C1 segment of cervical spinal cord (tissue), 14 donors: ENCODE data around the gene DND1.
A peak's percentile ranks its signal among the peaks of the same experiment; 100 is the strongest.
"Not testable (repeated sequence)": the region's sequence is repeated elsewhere in the genome, so short reads cannot be mapped to it uniquely, and the experiment has no call there.

ENCODE experiments used
- DNase-seq, 14 donors: peaks; one replicate each; lab custom pipeline; 2025; lab: John Stamatoyannopoulos, UW

Gene DND1

DNA sequence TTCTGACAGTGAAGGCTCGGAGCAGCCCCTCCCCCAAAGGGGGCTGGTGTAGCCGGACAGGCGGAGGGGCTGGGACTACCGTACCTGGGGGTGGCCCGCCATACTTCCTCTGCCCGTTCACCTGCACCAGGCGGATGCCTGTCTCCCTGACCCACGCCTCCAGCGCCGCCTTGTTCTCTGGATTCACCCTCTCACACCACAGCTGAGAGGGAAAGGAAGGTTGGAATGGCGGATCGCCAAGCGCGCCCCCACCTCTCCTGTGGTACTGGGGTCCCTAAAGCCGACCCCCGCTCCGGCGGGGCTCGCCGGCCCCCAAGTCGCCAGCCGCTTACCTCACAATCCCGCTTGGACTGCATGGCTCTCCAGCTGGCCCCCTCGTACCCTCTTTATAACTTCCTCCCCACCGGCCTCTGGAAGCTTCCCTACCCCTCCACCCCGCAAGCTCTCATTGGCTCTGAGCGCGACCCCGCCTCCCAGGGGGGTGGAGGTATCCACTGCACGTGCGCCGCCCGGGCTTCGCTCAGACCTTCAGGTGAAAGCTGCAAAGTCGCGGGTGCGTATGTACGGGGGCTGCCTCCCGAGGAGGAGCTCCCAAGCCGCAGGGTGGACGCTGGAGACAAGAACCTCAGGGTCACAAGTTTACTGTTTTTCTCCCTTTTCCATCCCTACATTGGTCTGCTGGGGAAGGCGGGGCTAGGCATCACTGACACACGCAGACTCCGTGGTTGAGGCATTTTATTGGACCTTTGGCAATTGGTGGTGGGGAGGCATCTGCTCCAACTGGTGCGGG is at the start of gene DND1:
Gene DND1 (minus strand): TSS at position 390 of the 790 bp plus-strand sequence. CDS start 34 bp downstream, at position 356.
- no peak for DNase-seq

DNA sequence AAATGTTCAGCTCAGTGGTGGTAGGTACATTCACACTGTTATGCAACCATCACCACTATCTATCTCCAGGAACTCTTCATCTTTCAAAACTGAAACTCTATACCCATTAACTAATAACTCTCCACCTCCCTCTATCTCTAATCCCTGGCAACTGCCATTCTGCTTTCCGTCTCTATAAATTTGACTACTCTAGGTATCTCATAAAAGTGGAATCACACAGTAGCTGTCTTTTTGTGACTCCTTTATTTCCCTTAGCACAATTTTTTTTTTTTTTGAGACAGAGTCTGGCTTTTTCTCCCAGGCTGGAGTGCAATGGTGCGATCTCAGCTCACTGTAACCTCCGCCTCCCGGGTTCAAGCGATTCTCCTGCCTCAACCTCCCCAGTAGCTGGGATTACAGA is 48.0 kb upstream of the DND1 start:
- DNase-seq, result not testable (repeated sequence)

DNA sequence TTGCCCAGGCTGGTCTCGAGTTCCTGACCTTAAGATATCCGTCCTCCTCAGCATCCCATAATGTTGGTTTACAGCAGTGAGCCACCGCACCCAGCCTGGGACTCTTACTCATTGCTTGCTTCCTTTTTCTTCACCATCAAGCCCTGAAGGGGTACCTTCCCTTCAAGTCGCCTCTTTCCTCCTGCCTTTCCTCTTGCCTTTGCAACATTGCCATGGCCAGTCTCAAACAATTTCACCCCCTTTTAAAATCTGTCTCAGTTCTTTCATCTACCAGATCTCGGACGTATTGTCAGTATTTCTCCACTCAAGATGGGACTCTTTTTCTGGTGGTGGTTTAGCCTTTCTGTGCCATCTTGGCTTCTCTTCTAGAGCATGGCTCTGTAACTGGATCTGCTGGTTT is 47.4 kb upstream of the DND1 start:
- DNase-seq, result not testable (repeated sequence)

DNA sequence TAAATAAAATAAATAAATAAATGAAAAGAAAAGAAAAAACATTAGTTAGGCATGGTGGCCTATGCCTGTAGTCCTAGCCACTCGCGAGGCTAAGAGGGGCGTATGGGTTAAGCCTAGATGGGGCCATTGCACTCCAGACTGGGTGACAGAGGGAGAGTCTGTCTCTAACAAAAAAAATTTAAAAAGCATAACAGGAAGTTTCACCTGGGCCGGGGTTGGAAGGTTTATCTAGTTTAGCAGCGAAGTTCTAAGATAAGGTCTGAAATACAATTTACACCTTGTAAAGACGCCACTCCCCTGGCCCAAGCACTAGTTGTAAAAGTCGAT is 44.9 kb upstream of the DND1 start:
- DNase-seq, result no peak

DNA sequence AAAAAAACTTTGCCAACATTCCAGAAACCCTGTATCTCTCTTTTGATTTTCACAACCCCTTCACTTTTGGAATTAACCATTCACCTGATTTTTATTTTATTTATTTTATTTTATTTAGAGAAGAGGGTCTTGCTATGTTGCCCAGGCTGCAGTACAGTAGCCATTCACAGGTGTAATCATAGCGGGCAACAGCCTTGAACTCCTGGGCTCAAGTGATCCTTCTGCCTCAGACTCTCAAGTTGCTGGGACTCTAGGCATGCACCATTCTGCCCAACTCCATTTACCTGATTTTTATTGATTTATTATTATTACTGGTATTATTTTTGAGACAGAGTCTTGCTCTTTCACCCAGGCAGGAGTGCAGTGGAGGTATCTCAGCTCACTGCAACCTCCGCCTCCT is 42.9 kb upstream of the DND1 start:
- not testable (repeated sequence) for DNase-seq

DNA sequence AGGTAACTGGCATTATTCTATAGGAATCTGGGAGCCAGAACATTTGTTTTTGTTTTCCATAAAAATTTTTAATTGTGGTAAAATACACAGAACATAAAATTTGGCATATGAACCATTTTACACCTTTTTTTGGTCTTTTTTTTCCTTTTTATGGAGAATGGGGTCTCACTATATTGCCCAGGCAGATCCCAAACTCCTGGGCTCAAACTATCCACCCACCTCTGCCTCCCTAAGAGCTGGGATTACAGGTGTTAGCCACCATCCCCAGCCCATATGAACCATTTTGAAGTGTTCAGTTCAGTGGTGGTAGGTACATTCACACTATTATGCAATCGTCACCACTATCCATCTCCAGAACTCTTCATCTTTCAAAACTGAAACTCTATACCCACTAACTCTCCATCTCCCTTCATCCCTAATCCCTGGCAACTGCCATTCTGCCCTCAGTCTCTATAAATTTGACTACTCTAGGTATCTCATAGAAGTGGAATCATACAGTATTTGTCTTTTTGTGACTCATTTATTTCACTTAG is 40.3 kb upstream of the DND1 start:
- DNase-seq, result no peak

DNA sequence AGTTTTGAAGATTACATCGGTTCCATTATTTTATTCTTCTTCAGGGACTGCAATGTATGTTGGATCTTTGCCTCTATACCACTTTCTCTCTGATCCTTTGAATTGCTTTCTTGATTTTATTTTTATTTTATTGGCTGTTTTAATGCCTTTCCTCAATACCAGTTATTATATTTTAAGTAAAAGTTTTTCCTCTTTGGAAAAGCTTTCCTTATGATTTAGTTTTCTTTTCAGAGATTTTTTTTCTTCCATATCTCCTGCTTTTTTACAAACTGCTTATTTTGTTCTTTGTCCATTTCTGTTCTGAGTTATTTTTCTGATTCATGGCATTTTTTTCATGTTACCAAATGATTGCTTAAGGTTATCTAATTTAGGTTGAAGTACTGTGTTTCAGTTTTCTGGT is 38.4 kb upstream of the DND1 start:
- DNase-seq, result no peak

DNA sequence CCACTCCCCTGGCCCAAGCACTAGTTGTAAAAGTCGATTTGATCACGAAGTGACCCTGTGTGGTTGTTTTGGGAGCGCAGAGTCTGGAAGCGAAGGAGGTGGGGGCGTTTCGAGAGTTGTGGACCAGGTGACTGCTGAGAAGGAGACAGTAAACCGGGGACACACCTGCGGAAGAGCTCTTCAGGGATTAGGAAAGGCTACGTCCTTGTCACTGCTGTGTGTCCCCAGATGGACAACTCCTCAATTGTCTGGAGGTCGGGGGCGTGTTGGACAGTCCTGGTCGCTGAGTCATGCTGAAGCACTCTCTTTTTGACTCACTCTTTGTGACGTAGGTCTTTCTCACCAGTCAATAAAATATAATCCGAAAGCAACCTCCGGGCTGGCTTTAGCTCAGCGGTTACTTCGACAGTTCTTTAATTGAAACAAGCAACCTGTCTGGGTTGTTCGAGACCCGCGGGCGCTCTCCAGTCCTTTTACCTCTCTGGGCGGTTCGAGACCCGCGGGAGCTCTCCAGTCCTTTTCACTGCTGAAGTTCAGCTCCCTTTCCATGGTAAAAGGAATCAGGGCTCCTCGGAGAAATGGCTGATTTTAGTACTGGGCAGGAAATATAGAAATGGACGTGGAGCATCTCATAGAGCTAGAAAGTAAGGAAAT is 37.6 kb upstream of the DND1 start:
- DNase-seq, result peak in 12 of 14 donors; percentile 8 to 83 (median 65)

DNA sequence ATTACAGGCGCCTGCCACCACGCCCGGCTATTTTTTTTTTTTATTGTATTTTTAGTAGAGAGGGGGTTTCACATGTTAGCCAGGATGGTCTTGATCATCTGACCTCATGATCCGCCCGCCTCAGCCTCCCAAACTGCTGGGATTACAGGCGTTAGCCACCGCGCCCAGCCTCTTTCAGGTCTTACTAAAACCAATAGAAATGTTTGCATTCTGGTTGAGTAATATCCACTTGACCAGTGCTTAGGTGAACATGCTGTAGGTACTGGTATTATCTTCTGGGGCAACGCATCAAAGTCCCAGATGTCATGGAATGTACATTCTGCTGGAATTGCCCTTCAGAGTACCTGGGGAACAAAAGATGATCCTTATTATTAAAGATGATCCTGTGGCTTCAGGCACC is 35.4 kb upstream of the DND1 start:
- not testable (repeated sequence) for DNase-seq

DNA sequence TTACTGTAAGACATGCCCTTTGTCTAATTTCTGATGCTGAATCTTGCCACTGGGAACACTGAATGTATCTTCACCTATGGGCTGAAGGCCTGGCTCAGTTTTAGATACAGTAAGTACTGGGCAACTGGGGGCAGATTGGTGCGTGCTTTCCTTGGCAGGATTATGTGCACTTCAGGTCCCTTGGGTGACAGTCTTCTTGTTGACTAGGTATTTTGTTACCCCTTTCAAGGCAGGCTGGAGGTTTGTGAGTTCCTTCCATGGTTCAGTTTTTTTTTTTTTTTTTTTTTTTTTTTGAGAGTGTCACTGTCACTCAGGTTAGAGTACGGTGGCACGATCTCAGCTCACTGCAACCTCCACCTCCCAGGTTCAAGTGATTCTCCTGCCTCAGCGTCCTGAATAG is 34.4 kb upstream of the DND1 start:
- DNase-seq, result no peak

DNA sequence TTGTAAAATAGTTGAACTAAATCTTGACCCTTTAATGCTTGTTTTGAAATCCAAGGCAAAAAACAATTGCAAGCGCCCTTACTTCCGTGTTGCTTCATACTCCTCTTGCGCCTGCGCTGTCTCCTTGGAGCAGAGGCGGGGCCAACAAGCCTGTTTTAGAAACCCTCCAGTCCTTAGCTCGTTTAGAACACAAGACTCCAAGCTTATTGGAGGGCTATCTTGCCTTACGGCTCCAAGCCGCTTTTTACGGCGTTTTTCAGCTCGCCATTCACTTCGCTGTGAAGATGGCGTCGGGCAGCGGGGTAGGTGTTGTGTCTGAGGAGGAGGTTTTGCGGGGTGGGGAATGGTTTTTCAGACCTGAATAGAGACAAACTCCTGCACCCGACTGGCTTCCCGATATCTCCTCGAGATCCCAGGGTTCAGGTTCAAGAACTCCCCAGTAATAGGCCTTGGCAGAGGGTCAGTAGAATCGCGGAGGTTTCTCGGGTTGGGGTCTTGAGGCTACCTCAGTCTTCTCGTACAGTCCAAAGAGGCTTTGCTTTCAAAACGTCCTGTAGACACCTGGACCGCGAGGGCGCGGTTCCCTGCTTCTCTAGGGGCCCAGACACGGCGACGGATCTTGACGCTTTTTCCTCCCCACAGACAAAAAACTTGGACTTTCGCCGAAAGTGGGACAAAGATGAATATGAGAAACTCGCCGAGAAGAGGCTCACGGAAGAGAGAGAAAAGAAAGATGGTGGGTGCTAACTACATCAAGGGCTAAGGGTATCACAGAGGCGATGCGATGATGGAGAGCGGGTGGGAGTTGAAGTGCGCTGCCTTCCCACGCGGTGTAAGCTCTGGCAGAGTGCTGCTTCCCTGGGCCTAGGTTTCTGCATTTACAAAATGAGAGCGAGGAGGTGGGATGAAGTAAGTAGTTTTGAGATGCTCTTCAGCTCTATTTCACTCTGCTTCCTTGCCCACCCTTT is 27.1 kb upstream of the DND1 start, which contains the start of gene ZMAT2:
Gene ZMAT2 (plus strand): TSS at position 271 of the 968 bp plus-strand sequence. CDS start 14 bp downstream, at position 285.
- peak; percentile 19 to 97 (median 90) for DNase-seq

DNA sequence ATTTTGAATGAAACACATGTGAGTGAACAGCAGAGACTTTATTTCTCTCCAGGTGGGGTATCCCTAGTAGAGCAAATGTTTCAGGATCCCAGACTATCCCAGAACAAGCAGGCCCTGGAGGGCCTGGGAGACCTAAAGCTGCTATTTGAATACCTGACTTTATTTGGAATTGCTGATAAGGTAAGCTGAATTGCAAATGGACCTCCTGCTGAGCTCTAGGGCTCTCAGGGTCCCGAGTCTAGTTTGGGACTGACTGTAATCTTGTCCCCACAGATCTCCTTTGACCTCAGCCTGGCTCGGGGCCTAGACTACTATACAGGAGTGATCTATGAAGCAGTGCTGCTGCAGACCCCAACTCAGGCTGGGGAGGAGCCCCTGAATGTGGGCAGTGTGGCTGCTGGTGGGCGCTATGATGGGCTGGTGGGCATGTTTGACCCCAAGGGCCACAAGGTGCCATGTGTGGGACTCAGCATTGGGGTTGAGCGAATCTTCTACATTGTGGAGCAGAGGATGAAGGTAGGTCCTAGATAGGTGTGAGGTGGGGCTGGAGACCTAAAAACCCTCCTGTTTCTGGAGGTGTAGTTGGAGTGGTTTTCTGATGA is 23.6 kb upstream of the DND1 start:
- DNase-seq, result no peak

DNA sequence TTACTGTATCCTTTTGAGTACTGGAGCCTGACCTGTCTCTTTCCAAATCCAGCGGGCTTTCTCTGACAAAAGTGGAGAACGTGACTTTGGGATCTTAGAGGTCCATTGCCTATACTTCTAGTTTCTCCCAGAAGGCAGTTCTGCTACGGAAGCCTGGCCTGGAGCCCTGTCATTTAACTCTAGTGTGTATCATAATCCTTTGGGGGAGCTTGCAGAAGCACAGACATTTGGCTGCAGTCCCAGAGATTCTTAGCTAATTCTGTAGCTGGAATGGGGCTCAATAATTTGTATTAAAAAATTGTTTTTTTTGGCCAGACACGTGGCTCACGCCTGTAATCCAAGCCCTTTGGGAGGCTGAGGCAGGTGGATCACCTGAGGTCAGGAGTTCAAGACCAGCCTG is 20.9 kb upstream of the DND1 start:
- no peak for DNase-seq

DNA sequence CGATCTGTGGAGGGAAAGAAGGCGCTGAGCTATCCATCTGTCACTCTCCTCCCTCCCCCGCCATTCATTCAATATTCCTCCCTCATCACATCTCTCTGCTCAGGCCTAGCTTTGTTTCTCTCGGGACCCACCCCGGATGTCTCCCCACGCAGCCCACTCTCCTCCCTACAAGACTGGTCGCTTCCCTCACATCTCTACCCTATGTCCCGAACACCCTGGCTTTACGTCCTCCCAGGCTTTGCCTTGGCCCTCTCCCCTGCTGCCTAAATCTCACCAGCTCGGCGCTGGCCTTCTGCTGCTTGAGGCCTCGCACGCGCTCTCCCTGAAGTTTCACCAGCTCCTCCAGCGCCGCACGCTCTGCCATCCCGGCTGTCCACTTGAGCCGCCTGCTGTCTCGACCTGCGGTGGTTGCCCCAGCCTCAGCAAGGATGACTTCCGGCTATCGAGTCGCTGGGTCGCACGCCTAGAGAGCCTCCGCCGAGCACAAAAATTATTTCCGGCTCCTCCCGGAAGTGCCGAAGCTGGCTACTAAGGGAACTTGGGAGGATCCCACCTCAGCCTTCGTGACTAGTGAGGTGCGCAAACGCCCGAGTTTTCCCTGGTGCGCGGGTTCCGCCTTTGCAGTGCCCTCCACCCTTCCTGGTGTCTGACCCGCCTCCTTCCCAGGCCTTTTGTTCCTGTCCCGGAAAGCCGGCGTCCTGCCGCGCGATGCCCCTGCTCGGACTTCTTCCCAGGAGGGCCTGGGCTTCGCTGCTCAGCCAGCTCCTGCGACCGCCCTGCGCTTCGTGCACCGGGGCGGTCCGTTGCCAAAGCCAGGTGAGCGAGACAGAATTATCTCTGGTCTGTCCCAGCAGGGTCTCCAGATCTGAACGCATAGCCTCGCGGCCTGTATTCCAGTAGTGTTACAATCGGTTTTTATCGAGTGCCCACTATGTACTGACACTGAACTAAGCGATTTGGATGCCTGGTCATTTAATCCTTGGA is 17.9 kb upstream of the DND1 start, which contains the start of the genes HARS1 and HARS2:
Gene HARS1 (minus strand): TSS at position 430 of the 984 bp plus-strand sequence. CDS start 66 bp downstream, at position 364.
Gene HARS2 (plus strand): TSS at position 515 of the 984 bp plus-strand sequence. CDS start 194 bp downstream, at position 709.
- DNase-seq, result peak; percentile 9 to 92 (median 86)

DNA sequence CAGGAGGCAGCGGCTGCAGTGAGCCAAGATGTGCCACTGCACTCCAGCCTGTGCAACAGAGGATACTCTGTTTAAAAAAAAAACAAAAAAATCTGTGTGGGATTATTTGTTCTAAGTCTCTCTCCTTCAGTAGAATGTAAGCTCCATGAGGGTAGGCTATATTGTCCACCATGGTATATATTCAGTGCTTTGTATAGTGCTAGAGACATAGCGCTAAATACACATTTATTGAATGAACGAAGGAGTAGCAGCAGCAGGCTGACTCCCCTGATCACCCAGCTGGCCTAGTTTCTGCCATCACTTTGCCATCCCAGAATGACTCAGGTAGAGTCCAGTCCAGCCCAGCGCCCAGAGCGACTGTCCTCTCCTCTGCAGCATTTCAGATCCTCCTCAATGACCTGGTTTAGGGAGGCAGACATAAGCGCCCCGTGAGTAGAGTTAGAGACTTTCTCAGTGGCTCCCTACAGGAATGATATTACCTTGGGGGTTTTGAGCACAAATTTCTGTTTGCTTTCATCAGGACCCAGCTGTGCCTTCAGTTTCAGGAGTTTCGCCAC is 17.1 kb upstream of the DND1 start:
- DNase-seq, result no peak

DNA sequence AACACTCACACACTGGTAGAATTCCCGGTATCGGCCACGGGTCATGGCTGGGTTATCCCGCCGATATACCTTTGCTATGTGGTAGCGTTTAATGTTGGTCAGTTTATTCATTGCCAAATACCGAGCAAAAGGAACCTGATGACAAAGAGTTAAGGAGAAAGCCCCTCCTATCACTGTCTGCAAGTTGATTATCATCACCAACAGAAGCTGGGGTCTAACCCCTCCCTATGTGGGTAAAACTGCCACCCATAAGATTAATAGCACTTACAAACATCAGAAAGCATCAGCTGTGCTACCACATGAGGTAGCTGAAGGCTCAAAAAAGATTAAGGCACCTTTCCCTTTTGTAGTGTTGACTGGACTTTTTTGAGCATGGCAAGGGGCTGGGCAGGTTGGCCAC is 5.6 kb upstream of the DND1 start:
- no peak for DNase-seq

DNA sequence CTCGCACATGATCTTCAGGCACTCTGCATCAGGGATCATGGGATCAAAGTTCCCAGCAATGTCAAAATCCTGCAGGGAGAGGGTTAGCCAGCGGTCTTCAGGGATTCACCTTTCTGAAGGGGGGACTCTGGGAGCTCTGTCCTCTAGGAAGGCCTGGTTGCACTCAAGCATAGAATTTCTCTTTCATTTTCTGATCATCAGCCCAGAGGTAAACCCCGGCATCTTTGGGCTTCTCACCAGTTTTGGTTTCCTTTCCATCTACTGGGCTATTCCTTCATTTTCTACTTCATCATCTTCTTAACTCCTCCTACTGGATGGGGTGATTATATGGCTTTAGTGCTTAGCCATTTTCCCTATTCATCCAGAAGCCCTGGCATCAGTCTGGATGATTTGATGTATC is 4.6 kb upstream of the DND1 start:
- no peak for DNase-seq

DNA sequence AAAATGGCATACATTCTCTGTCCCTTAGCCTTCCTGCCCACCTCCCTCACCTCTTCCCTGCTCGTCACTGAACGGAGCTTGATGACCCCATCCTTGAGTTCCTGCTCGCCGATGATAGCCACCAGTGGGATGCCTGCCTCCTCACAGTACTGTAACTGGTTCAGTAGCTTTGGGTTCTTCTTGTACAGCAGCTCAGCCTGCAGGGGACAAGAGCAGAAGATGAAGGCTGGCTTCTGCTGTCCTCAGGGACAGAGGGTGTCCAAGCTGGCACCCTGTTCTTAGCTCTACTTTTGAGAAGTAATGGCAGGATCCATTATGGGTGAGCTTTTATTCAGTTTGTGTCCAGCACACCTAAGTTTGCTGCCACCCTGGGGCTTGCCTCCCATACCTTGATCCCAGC is 1.3 kb upstream of the DND1 start:
- DNase-seq, result no peak

DNA sequence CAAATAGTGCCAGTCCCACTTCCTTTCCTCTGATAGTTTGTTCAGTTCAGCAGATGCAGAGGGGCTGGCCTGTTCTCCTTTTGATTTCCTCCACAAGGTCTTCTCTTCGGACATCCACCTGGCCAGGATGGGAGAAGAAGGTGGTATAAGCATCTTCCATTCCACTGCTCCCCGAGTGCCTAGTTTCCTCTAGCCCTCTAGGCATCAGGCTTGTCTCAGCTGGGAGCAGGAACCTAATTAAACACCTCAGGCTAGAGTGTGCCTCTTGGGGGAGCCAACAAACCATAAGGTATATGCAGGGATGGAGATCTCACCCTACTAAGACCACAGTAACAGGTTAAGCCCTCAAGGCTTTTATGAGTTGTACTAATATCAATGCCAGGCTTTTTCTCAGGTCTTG is 835 bp upstream of the DND1 start:
- no peak for DNase-seq
